HepG2 (cell line): ENCODE data around the gene ATP11A. TPM values are rescaled to one million over a fixed set of nuclear protein-coding genes. Genes with fewer than 3 reads are reported as not detected.

Source experiments
- ARNT2 ChIP-seq: sonication (generic); formaldehyde crosslinking; IDR thresholded peaks from 2 replicates; pipeline ENCODE4 v1.8.0; 2022; ENCODE audit warnings: mild to moderate bottlenecking, low read depth, missing genetic modification reagents, moderate library complexity
- ATF6 ChIP-seq: sonication (generic); formaldehyde crosslinking; conservative IDR thresholded peaks from 2 replicates; pipeline ENCODE4 v1.4.0; 2020; ENCODE audit warnings: missing genetic modification reagents
- BRD4 ChIP-seq: sonication (generic); formaldehyde crosslinking; IDR thresholded peaks from 2 replicates; pipeline ENCODE4 v1.4.0; 2020; ENCODE audit warnings: missing genetic modification reagents
- BRF2 ChIP-seq: sonication (generic); formaldehyde crosslinking; IDR thresholded peaks from 2 replicates; pipeline ENCODE4 v1.8.1; 2022; ENCODE audit warnings: mild to moderate bottlenecking, missing genetic modification reagents
- CCDC6 ChIP-seq: sonication (generic); formaldehyde crosslinking; IDR thresholded peaks from 2 replicates; pipeline ENCODE4 v1.8.1; 2022; ENCODE audit warnings: mild to moderate bottlenecking, missing genetic modification reagents, moderate library complexity
- HMG20A ChIP-seq: IDR thresholded peaks from 2 replicates; pipeline ENCODE4 v1.6.1; 2016; ENCODE audit warnings: borderline replicate concordance
- MTF2 ChIP-seq: sonication (generic); formaldehyde crosslinking; IDR thresholded peaks from 2 replicates; pipeline ENCODE4 v1.5.0; 2020; ENCODE audit warnings: missing genetic modification reagents, borderline replicate concordance
- RBM22 ChIP-seq: fragments of 200-400 bp; formaldehyde crosslinking; optimal IDR thresholded peaks from 2 replicates; pipeline ENCODE3; 2017; ENCODE audit warnings: mild to moderate bottlenecking, low read length, moderate library complexity
- SIX4 ChIP-seq: sonication (generic); formaldehyde crosslinking; IDR thresholded peaks from 2 replicates; pipeline ENCODE4 v1.4.0; 2020; ENCODE audit warnings: missing genetic modification reagents
- SOX13 ChIP-seq, 3 experiments: fragments of 450-650 bp in 1 of 3; sonication (generic) in 1 of 3; formaldehyde crosslinking in 1 of 3; IDR thresholded peaks in 2 of 3; conservative IDR thresholded peaks in 1 of 3; 2 replicates each; pipeline versions ENCODE4 v1.5.0 to v1.6.1; 2016 to 2020; ENCODE audit warnings: antibody characterized with exemption in 1 of 3, mild to moderate bottlenecking in 1 of 3, missing compliant biosample characterization in 1 of 3, missing genetic modification reagents in 1 of 3, moderate library complexity in 1 of 3
- YEATS2 ChIP-seq: sonication (generic); formaldehyde crosslinking; IDR thresholded peaks from 2 replicates; pipeline ENCODE4 v1.4.0; 2020; ENCODE audit warnings: missing genetic modification reagents, borderline replicate concordance
- YEATS4 ChIP-seq: sonication (generic); formaldehyde crosslinking; IDR thresholded peaks from 2 replicates; pipeline ENCODE4 v1.4.0; 2020; ENCODE audit warnings: missing genetic modification reagents, borderline replicate concordance
- ZBTB21 ChIP-seq: sonication (generic); formaldehyde crosslinking; IDR thresholded peaks from 2 replicates; pipeline ENCODE4 v1.4.0; 2020; ENCODE audit warnings: missing genetic modification reagents
- ZMAT5 ChIP-seq: sonication (generic); formaldehyde crosslinking; IDR thresholded peaks from 2 replicates; pipeline ENCODE4 v1.5.0; 2020; ENCODE audit warnings: mild to moderate bottlenecking, low read depth, missing genetic modification reagents, borderline replicate concordance
- ZNF232 ChIP-seq: sonication (generic); formaldehyde crosslinking; IDR thresholded peaks from 2 replicates; pipeline ENCODE4 v1.4.0; 2020; ENCODE audit warnings: missing genetic modification reagents, borderline replicate concordance
- ZNF337 ChIP-seq: sonication (generic); formaldehyde crosslinking; IDR thresholded peaks from 2 replicates; pipeline ENCODE4 v1.5.1; 2020; ENCODE audit warnings: missing genetic modification reagents, low read depth, mild to moderate bottlenecking, borderline replicate concordance
- ZNF34 ChIP-seq: sonication (generic); formaldehyde crosslinking; IDR thresholded peaks from 2 replicates; pipeline ENCODE4 v1.4.0; 2020; ENCODE audit warnings: mild to moderate bottlenecking, missing genetic modification reagents, borderline replicate concordance
- ZNF572 ChIP-seq: sonication (generic); formaldehyde crosslinking; IDR thresholded peaks from 2 replicates; pipeline ENCODE4 v1.5.1; 2020; ENCODE audit warnings: mild to moderate bottlenecking, missing genetic modification reagents
- ZNF687 ChIP-seq: sonication (generic); formaldehyde crosslinking; IDR thresholded peaks from 2 replicates; pipeline ENCODE4 v1.5.1; 2020; ENCODE audit warnings: mild to moderate bottlenecking, missing genetic modification reagents, moderate library complexity
- ZNF777 ChIP-seq: sonication (generic); formaldehyde crosslinking; IDR thresholded peaks from 2 replicates; pipeline ENCODE4 v1.4.0; 2020; ENCODE audit warnings: missing genetic modification reagents
- polyA plus RNA-seq, 8 experiments: library from polyadenylated mRNA; depleted of rRNA in 3 of 8; stranded (reverse) in 7 of 8; unstranded in 1 of 8; fragments of >200 nt; fragmentation: Illumina TruSeq in 4 of 8; extraction: Trizol in 4 of 8; gene quantifications; 2 replicates each; pipeline versions ENCODE4 v1.2.1 to v1.2.3, GENCODE V29; 2011 to 2016; ENCODE audit warnings: low read depth in 4 of 8, missing spikeins in 1 of 8, mixed read lengths in 1 of 8; ENCODE audit not compliant: insufficient read depth in 1 of 8
- total RNA-seq, 5 experiments: library from RNA; depleted of rRNA; stranded (reverse); fragments of >200 nt; fragmentation: Illumina TruSeq; extraction: Trizol; gene quantifications; 2 replicates each; pipeline ENCODE4 v1.2.3, GENCODE V29; 2016; ENCODE audit warnings: low read depth in 1 of 5

Gene ATP11A
- total and polyA plus RNA-seq, 2 of the 13 experiments (the other 11 are each of a cell fraction or from before 2014, with no cell fraction given) = 18.4 to 20.1 TPM

GRCh38 chr13:112894673-112895481, 205.0 kb downstream of the ATP11A start (continued):
- TF ChIP-seq ZNF687 (CRISPR knock-in tag) (peak; percentile 85), SIX4 (CRISPR knock-in tag) (no peak; the same call in 1 of the 2 replicates), SOX13 (IDR thresholded peaks at IDR 0.05) (no peak), SOX13 (CRISPR knock-in tag; conservative IDR thresholded peaks at IDR 0.05 in 1 of 2, IDR thresholded peaks at IDR 0.05 in 1 of 2) (peak in 1 of 2 experiments; percentile 39; a peak in 2 of 4 replicates), BRD4 (CRISPR knock-in tag) (no peak), ZNF337 (no peak), ZMAT5 (CRISPR knock-in tag) (no peak), MTF2 (CRISPR knock-in tag) (no peak), ARNT2 (CRISPR knock-in tag) (no peak; the same call in 1 of the 2 replicates), YEATS2 (no peak), CCDC6 (CRISPR knock-in tag) (no peak), BRF2 (CRISPR knock-in tag) (no peak), ZNF777 (CRISPR knock-in tag) (peak; percentile 53; the same call in 1 of the 2 replicates), RBM22 (no peak), ZNF572 (CRISPR knock-in tag) (peak; percentile 88; the same call in 1 of the 2 replicates), YEATS4 (0 out of 2 replicates have a peak, but pooled peaks have one; percentile 54), ZNF34 (CRISPR knock-in tag) (no peak), HMG20A (CRISPR knock-in tag) (no peak), ATF6 (no peak), ZNF232 (CRISPR knock-in tag) (no peak), ZBTB21 (CRISPR knock-in tag) (peak; percentile 20; the same call in 1 of the 2 replicates)
